GM21619 (cell line): Measurements from ENCODE around the gene TXNL1.
"Not testable (repeated sequence)": the region's sequence is repeated elsewhere in the genome, so short reads cannot be mapped to it uniquely, and the experiment has no call there.

Source experiments
- ATAC-seq: cut with Tn5 transposase; IDR thresholded peaks from one replicate; pipeline ENCODE4 v1.9.1; 2021; ENCODE audit not compliant: unreplicated experiment

The TXNL1 gene

GRCh38 chr18:56638232-56639103, at the start of gene TXNL1:
TSS of gene TXNL1 (minus strand) at chr18:56638592. CDS start at chr18:56638440, 152 bp downstream.
- peak; percentile 94 for ATAC-seq

GRCh38 chr18:56684277-56684676, 45.9 kb upstream of the TXNL1 start:
- ATAC-seq = no peak

GRCh38 chr18:56678836-56679565, 40.6 kb upstream of the TXNL1 start:
- ATAC-seq = no peak

- no peak for ATAC-seq
Measured at GRCh38 chr18:56676639-56677038, 38.2 kb upstream of the TXNL1 start.

GRCh38 chr18:56672981-56673380, 34.6 kb upstream of the TXNL1 start:
- ATAC-seq = no peak

- ATAC-seq = no peak
Measured at GRCh38 chr18:56672391-56672790, 34.0 kb upstream of the TXNL1 start.

GRCh38 chr18:56662902-56663301, 24.5 kb upstream of the TXNL1 start:
- no peak for ATAC-seq

GRCh38 chr18:56662502-56662901, 24.1 kb upstream of the TXNL1 start:
- no peak for ATAC-seq

GRCh38 chr18:56662063-56662408, 23.6 kb upstream of the TXNL1 start:
- ATAC-seq = no peak

- no peak for ATAC-seq
Measured at GRCh38 chr18:56661360-56662062, 23.1 kb upstream of the TXNL1 start.

GRCh38 chr18:56660655-56661054, 22.3 kb upstream of the TXNL1 start:
- ATAC-seq = no peak

- ATAC-seq = no peak
Measured at GRCh38 chr18:56659111-56659510, 20.7 kb upstream of the TXNL1 start.

- no peak for ATAC-seq
Measured at GRCh38 chr18:56658261-56658660, 19.9 kb upstream of the TXNL1 start.

GRCh38 chr18:56654280-56654679, 15.9 kb upstream of the TXNL1 start:
- not testable (repeated sequence) for ATAC-seq

GRCh38 chr18:56652802-56653201, 14.4 kb upstream of the TXNL1 start:
- no peak for ATAC-seq

- no peak for ATAC-seq
Measured at GRCh38 chr18:56651771-56652092, 13.3 kb upstream of the TXNL1 start.

GRCh38 chr18:56650944-56651770, 12.8 kb upstream of the TXNL1 start, which contains the start of gene WDR7:
TSS of gene WDR7 (plus strand) at chr18:56651359. CDS start at chr18:56672516, 21,157 bp downstream.
- peak; percentile 95 for ATAC-seq

GRCh38 chr18:56649996-56650395, 11.6 kb upstream of the TXNL1 start:
- ATAC-seq = no peak

- no peak for ATAC-seq
Measured at GRCh38 chr18:56647951-56648893, 9.8 kb upstream of the TXNL1 start.

GRCh38 chr18:56647071-56647470, 8.7 kb upstream of the TXNL1 start:
- ATAC-seq = no peak
